Natural killer cell (primary cell): ENCODE results near the gene CH25H. TPM values are rescaled to one million over a fixed set of nuclear protein-coding genes. Genes with fewer than 3 reads are reported as not detected.

Experiments
- ATAC-seq, 3 donors: fragments of 150-1000 bp in 2 of 3; fragments of 200-7000 bp in 1 of 3; cut with Tn5 transposase; 1 replicate in 1 of 3; 2 replicates in 2 of 3; pipeline ENCODE4 v1.10.0; 2021; ENCODE audit warnings: mild to moderate bottlenecking in 2 of 3, moderate library complexity in 2 of 3
- DNase-seq, 2 donors: peaks; one replicate each; pipeline versions ENCODE4 v3.0.0 to v3.0.0-alpha.2; 2013 to 2021; ENCODE audit warnings: mixed read lengths in 1 of 2
- H3K27ac ChIP-seq: one replicate; pipeline ENCODE4 v1.5.1; 2013; ENCODE audit warnings: mild to moderate bottlenecking, low read length
- H3K27me3 ChIP-seq: one replicate; pipeline ENCODE4 v1.6.1; 2013; ENCODE audit warnings: low read length; ENCODE audit not compliant: control insufficient read depth, insufficient read depth
- H3K36me3 ChIP-seq: one replicate; pipeline ENCODE4 v1.6.1; 2013; ENCODE audit warnings: low read length; ENCODE audit not compliant: control insufficient read depth, insufficient read depth
- H3K4me1 ChIP-seq: one replicate; pipeline ENCODE4 v1.6.1; 2013; ENCODE audit warnings: low read length; ENCODE audit not compliant: control insufficient read depth, insufficient read depth
- H3K4me3 ChIP-seq: one replicate; pipeline ENCODE4 v1.5.1; 2013; ENCODE audit warnings: low read length
- H3K9me3 ChIP-seq: one replicate; pipeline ENCODE4 v1.6.1; 2013; ENCODE audit warnings: low read length; ENCODE audit not compliant: control insufficient read depth, insufficient read depth
- H3K27ac Mint-ChIP-seq, 2 donors: one replicate each; pipeline ENCODE4 v1.8.0; 2022; ENCODE audit warnings: mild to moderate bottlenecking in 2 of 2, mixed read lengths in 2 of 2, moderate library complexity in 1 of 2
- H3K27me3 Mint-ChIP-seq, 2 donors: one replicate each; pipeline ENCODE4 v1.8.0; 2022; ENCODE audit warnings: low read depth in 2 of 2, mixed read lengths in 2 of 2
- H3K36me3 Mint-ChIP-seq: one replicate; pipeline ENCODE4 v1.8.0; 2022; ENCODE audit warnings: mixed read lengths
- H3K4me1 Mint-ChIP-seq, 2 donors: one replicate each; pipeline ENCODE4 v1.8.0; 2022; ENCODE audit warnings: mixed read lengths in 2 of 2
- H3K4me3 Mint-ChIP-seq: one replicate; pipeline ENCODE4 v1.8.0; 2022; ENCODE audit warnings: mild to moderate bottlenecking, moderate library complexity, mixed read lengths
- H3K9me3 Mint-ChIP-seq, 2 donors: one replicate each; pipeline ENCODE4 v1.8.0; 2022; ENCODE audit warnings: mixed read lengths in 2 of 2
- CTCF ChIP-seq: fragments of 200-600 bp; IDR thresholded peaks from one replicate; pipeline ENCODE4 v1.8.0; 2022; ENCODE audit warnings: antibody characterized with exemption
- WGBS: methylation state at CpG from one replicate; pipeline ENCODE4 v1.1.7; 2013; ENCODE audit warnings: missing lambda C conversion rate; ENCODE audit not compliant: insufficient coverage; 5-methylcytosine and 5-hydroxymethylcytosine counted together
- intact Hi-C: fragments of 100-400 bp; cut with micrococcal nuclease; formaldehyde crosslinking; loops from one replicate; pipeline ENCODE4 v1.14.2; 2022
- total RNA-seq, 4 donors: library from RNA; stranded (reverse); fragments of 120-200 nt in 1 of 4; gene quantifications; one replicate each; pipeline versions ENCODE4 v1.2.3 to v1.2.4, GENCODE V29; 2013 to 2022

CH25H gene
- total RNA-seq, 3 donors from 2014 or later (not counting 1 experiment from before 2014, with no cell fraction given): 0.20 TPM; not detected in 2

- Mint-ChIP-seq H3K36me3 (peaks cover 6% of the 10 kb centered on the region), H3K27ac (no peak overlapping the region), H3K4me3 (no peak overlapping the region), H3K4me1 (no peaks in the 10 kb centered on the region), H3K9me3 (no peaks in the 10 kb centered on the region), H3K27me3 (no peaks in the 10 kb centered on the region)
- intact Hi-C loops: no loop called here
- no peak overlapping the region for H3K4me3 ChIP-seq
- no peak for DNase-seq
- WGBS: 89% methylated on average over 12 of the region's 12 CpGs
- H3K9me3 ChIP-seq: no peaks in the 10 kb centered on the region
- no peaks in the 10 kb centered on the region for H3K27me3 ChIP-seq
- no peak overlapping the region for H3K27ac ChIP-seq
- ATAC-seq: no peak
- H3K4me1 ChIP-seq: peaks cover 2% of the 10 kb centered on the region
- TF ChIP-seq CTCF: no peak
- peaks cover 19% of the 10 kb centered on the region for H3K36me3 ChIP-seq
Measured at GRCh38 chr10:89235073-89235798, 28.1 kb upstream of the CH25H start.

GRCh38 chr10:89233033-89233432 lies 25.9 kb upstream of the CH25H start:
- WGBS: 72% methylated on average over 2 of the region's 2 CpGs
- H3K4me3 Mint-ChIP-seq: no peak overlapping the region
- H3K27me3 ChIP-seq: no peaks in the 10 kb centered on the region
- H3K9me3 ChIP-seq: no peaks in the 10 kb centered on the region
- TF ChIP-seq CTCF: no peak
- H3K36me3 ChIP-seq: peaks cover 11% of the 10 kb centered on the region
- intact Hi-C loops: no loop called here
- H3K27ac Mint-ChIP-seq: no peak overlapping the region
- H3K27me3 Mint-ChIP-seq: no peaks in the 10 kb centered on the region
- ATAC-seq: no peak
- H3K36me3 Mint-ChIP-seq: peaks cover 8% of the 10 kb centered on the region
- H3K27ac ChIP-seq: no peak overlapping the region
- H3K4me3 ChIP-seq: no peak overlapping the region
- H3K4me1 ChIP-seq: peaks cover 2% of the 10 kb centered on the region
- no peaks in the 10 kb centered on the region for H3K9me3 Mint-ChIP-seq
- no peaks in the 10 kb centered on the region for H3K4me1 Mint-ChIP-seq
- DNase-seq: no peak

- no peaks in the 10 kb centered on the region for H3K9me3 ChIP-seq
- peaks cover 16% of the 10 kb centered on the region for H3K36me3 ChIP-seq
- Mint-ChIP-seq H3K4me1 (peaks cover 0 to 10% of the 10 kb centered on the region in 2 donors), H3K27me3 (no peaks in the 10 kb centered on the region), H3K4me3 (no peak overlapping the region), H3K27ac (no peak overlapping the region), H3K9me3 (no peaks in the 10 kb centered on the region), H3K36me3 (peaks cover 25% of the 10 kb centered on the region)
- no peaks in the 10 kb centered on the region for H3K4me1 ChIP-seq
- TF ChIP-seq CTCF: no peak
- no peak overlapping the region for H3K27ac ChIP-seq
- no peak for DNase-seq
- ATAC-seq: no peak
- no peak overlapping the region for H3K4me3 ChIP-seq
- intact Hi-C loops: no loop called here
- H3K27me3 ChIP-seq: no peaks in the 10 kb centered on the region
Measured at GRCh38 chr10:89228962-89229361, 21.8 kb upstream of the CH25H start.

- Mint-ChIP-seq H3K36me3 (peaks cover 25% of the 10 kb centered on the region), H3K9me3 (no peaks in the 10 kb centered on the region), H3K27me3 (no peaks in the 10 kb centered on the region), H3K4me3 (no peak overlapping the region), H3K27ac (no peak overlapping the region), H3K4me1 (peaks cover 0 to 10% of the 10 kb centered on the region in 2 donors)
- intact Hi-C loops: no loop called here
- no peak for TF ChIP-seq CTCF
- Histone ChIP-seq H3K4me3 (no peak overlapping the region), H3K36me3 (peaks cover 18% of the 10 kb centered on the region), H3K9me3 (no peaks in the 10 kb centered on the region), H3K4me1 (no peaks in the 10 kb centered on the region), H3K27me3 (no peaks in the 10 kb centered on the region), H3K27ac (no peak overlapping the region)
- WGBS: 98% methylated on average over 3 of the region's 3 CpGs
- no peak for DNase-seq
- ATAC-seq: no peak
Measured at GRCh38 chr10:89228146-89228545, 21.0 kb upstream of the CH25H start.
